A673 (cell line): Measurements from ENCODE around the gene CS. TPM values are rescaled to one million over a fixed set of nuclear protein-coding genes. Genes with fewer than 3 reads are reported as not detected.
A peak's percentile ranks its signal among the peaks of the same experiment; 100 is the strongest.
"Not testable (repeated sequence)": the region's sequence is repeated elsewhere in the genome, so short reads cannot be mapped to it uniquely, and the experiment has no call there.

Experiments
- BruUV-seq: library from RNA; stranded (reverse); fragments of 400-500 nt; replicated peaks from 2 replicates; lab custom pipeline; 2021; lab: Mats Ljungman, UMichigan
- CTCF ChIA-PET: fragments of 300-600 bp; sonication (Branson Sonifier 250); formaldehyde crosslinking; loops from one replicate; lab custom pipeline; 2022; ENCODE audit warnings: antibody characterized with exemption; lab: Charles Lee
- POLR2A ChIA-PET: fragments of 300-600 bp; sonication (Branson Sonifier 250); formaldehyde crosslinking; loops from one replicate; lab custom pipeline; 2022; ENCODE audit warnings: antibody characterized with exemption; ENCODE audit not compliant: low non-redundant PET; lab: Charles Lee
- DNase-seq: peaks from one replicate; pipeline ENCODE4 v3.0.0-alpha.2; 2015; ENCODE audit warnings: low spot score
- H3K27ac ChIP-seq: fragments of 200-600 bp; sonication (generic); 2 replicates; pipeline ENCODE4 v1.5.1; 2016; ENCODE audit warnings: mixed run types, low read depth, mild to moderate bottlenecking, mixed read lengths, antibody characterized with exemption, low read length; ENCODE audit not compliant: poor library complexity, severe bottlenecking
- H3K27me3 ChIP-seq: fragments of 200-600 bp; sonication (generic); replicated peaks from 2 replicates; pipeline ENCODE4 v1.6.1; 2017; ENCODE audit warnings: mixed run types, low read depth, mild to moderate bottlenecking, mixed read lengths, antibody characterized with exemption, low read length; ENCODE audit not compliant: insufficient read depth, poor library complexity
- H3K36me3 ChIP-seq: fragments of 200-600 bp; sonication (generic); 2 replicates; pipeline ENCODE4 v1.6.1; 2016; ENCODE audit warnings: mixed run types, mild to moderate bottlenecking, mixed read lengths, antibody characterized with exemption, low read length; ENCODE audit not compliant: insufficient read depth, poor library complexity, severe bottlenecking
- H3K4me1 ChIP-seq: fragments of 200-600 bp; sonication (generic); 2 replicates; pipeline ENCODE4 v1.6.1; 2017; ENCODE audit warnings: mixed run types, mild to moderate bottlenecking, mixed read lengths, antibody characterized with exemption, low read length; ENCODE audit not compliant: insufficient read depth, poor library complexity, severe bottlenecking
- H3K4me3 ChIP-seq: fragments of 200-600 bp; sonication (generic); 2 replicates; pipeline ENCODE4 v1.5.1; 2016; ENCODE audit warnings: low read depth, mixed run types, mild to moderate bottlenecking, mixed read lengths, low read length; ENCODE audit not compliant: poor library complexity, severe bottlenecking
- H3K9me3 ChIP-seq: fragments of 200-600 bp; sonication (generic); 2 replicates; pipeline ENCODE4 v1.6.1; 2016; ENCODE audit warnings: mixed run types, low read depth, mild to moderate bottlenecking, mixed read lengths, antibody characterized with exemption, low read length; ENCODE audit not compliant: poor library complexity, severe bottlenecking
- EZH2 ChIP-seq: fragments of 200-600 bp; sonication (generic); IDR thresholded peaks from 2 replicates; pipeline ENCODE4 v1.6.1; 2017; ENCODE audit warnings: borderline replicate concordance, low read depth, mild to moderate bottlenecking, mixed read lengths, antibody characterized with exemption, low read length; ENCODE audit not compliant: poor library complexity, severe bottlenecking
- intact Hi-C: fragments of 100-400 bp; cut with micrococcal nuclease; formaldehyde crosslinking; loops from one replicate; pipeline ENCODE4 v1.10.0; 2022; ENCODE audit not compliant: unreplicated experiment
- total RNA-seq: library from RNA; stranded (reverse); gene quantifications from 2 replicates; pipeline ENCODE4 v1.2.3, GENCODE V29; 2021
- TF ChIP-seq, protein P1 (sequence below): fragments of 300-800, 200-600 bp; sonication (generic); conservative IDR thresholded peaks from 2 replicates; pipeline ENCODE4 v1.5.1; 2017; ENCODE audit warnings: low read depth, mild to moderate bottlenecking, antibody characterized with exemption, low read length, moderate library complexity, mixed read lengths

The CS gene
- total RNA-seq, 1 experiment from 2014 or later: 448 TPM

DNA sequence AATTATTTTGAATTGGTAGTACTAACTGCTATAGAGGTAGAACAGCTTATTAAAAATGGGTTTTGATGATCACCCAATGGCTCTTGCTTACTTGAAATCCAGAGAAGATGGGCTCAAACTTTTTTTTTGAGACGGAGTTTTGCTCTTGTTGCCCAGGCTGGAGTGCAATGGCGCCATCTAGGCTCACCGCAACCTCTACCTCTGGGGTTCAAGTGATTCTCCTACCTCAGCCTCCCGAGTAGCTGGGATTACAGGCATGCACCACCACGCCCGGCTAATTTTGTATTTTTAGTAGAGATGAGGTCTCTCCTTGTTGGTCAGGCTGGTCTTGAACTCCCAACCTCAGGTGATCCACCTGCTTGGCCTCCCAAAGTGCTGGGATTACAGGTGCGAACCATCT, 37.2 kb downstream of the CS start:
- TF ChIP-seq, protein P1, sequence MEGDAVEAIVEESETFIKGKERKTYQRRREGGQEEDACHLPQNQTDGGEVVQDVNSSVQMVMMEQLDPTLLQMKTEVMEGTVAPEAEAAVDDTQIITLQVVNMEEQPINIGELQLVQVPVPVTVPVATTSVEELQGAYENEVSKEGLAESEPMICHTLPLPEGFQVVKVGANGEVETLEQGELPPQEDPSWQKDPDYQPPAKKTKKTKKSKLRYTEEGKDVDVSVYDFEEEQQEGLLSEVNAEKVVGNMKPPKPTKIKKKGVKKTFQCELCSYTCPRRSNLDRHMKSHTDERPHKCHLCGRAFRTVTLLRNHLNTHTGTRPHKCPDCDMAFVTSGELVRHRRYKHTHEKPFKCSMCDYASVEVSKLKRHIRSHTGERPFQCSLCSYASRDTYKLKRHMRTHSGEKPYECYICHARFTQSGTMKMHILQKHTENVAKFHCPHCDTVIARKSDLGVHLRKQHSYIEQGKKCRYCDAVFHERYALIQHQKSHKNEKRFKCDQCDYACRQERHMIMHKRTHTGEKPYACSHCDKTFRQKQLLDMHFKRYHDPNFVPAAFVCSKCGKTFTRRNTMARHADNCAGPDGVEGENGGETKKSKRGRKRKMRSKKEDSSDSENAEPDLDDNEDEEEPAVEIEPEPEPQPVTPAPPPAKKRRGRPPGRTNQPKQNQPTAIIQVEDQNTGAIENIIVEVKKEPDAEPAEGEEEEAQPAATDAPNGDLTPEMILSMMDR: peak; percentile 28; the same call in 1 of the 2 replicates
- H3K27me3 ChIP-seq, BruUV-seq, H3K9me3 ChIP-seq, POLR2A ChIA-PET, DNase-seq, H3K27ac ChIP-seq, H3K36me3 ChIP-seq, CTCF ChIA-PET, intact Hi-C loops, H3K4me1 ChIP-seq, H3K4me3 ChIP-seq: not testable (repeated sequence)

DNA sequence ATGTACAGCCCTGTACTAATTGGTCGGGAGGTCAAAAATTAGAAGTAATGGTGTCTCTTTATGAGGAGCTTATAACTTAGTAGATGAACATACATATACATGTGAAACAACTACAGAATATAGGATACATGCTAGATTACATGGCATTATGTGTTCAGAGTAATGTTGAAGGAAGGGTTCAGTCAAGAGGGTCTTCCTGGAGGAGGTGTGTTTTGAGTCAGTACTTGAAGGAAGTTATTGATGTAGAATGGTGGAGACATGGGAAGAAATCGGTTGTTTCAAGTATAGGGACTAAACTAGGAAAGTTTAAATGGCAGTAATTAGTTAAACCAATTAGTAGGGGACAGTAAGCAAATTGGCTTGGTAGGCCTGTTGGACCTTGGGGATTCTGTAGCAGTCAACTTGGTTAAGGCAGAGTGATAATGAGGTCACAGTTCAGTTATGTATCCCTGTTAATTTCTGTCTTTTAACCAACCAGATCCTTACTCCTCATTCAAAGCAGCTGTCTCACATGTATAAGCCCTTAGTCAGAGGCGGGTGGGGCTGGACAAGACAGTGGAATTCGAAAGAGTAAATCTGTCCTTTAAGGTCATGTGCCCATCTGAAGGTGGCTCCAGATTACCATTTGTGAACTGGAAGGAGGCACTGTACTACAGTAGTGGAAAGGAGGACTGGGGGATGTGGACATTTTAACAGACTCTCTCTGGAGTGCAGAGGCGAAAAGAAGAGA, 38.5 kb downstream of the CS start:
- intact Hi-C loops: no loop called here
- no TSS peak for BruUV-seq
- DNase-seq: no peak
- peaks cover 6% of the 10 kb centered on the region for H3K36me3 ChIP-seq
- CTCF ChIA-PET: no interaction called here
- POLR2A ChIA-PET: no interaction called here
- no peak overlapping the region for H3K27ac ChIP-seq
- H3K4me3 ChIP-seq: no peak overlapping the region
- peaks cover 15% of the 10 kb centered on the region for H3K4me1 ChIP-seq
- H3K9me3 ChIP-seq: no peaks in the 10 kb centered on the region
- no peaks in the 10 kb centered on the region for H3K27me3 ChIP-seq
- no peak for TF ChIP-seq EZH2
- TF ChIP-seq, protein P1: no peak

DNA sequence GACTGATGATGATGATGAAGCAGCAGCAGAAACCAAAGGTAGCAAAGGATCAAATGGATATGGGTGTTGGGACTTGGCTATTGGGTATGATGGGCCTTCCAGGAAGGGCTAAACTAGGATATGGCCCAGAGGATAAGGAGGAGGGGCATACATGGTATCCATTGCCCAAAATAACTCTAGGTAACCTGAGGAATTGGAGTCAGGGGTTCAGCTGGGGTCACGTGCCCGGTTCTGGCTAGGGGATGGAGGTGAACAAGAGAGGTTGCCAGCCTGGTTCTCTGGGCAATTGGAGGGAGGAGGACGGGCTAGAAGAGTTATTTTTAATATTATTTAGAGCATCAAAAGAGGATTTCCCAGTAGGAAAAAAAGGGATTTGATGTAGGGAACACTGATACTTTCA, 39.2 kb downstream of the CS start:
- POLR2A ChIA-PET: no interaction called here
- no peak overlapping the region for H3K27ac ChIP-seq
- DNase-seq: no peak

More for the DNA sequence above, 39.2 kb downstream of the CS start:
- TF ChIP-seq, protein P1: no peak
- no peak for TF ChIP-seq EZH2
- H3K27me3 ChIP-seq: no peaks in the 10 kb centered on the region
- BruUV-seq: no TSS peak
- no peaks in the 10 kb centered on the region for H3K9me3 ChIP-seq
- intact Hi-C loops: no loop called here
- peaks cover 20% of the 10 kb centered on the region for H3K4me1 ChIP-seq
- H3K4me3 ChIP-seq: no peak overlapping the region
- H3K36me3 ChIP-seq: peaks cover 12% of the 10 kb centered on the region
- CTCF ChIA-PET: no interaction called here
